HG02852 (cell line): Measurements from ENCODE around the gene GTF3C4.

Experiments used
- ATAC-seq: cut with Tn5 transposase; IDR thresholded peaks from one replicate; pipeline ENCODE4 v1.9.1; 2021; ENCODE audit warnings: mild to moderate bottlenecking, moderate library complexity; ENCODE audit not compliant: unreplicated experiment

Gene GTF3C4

DNA sequence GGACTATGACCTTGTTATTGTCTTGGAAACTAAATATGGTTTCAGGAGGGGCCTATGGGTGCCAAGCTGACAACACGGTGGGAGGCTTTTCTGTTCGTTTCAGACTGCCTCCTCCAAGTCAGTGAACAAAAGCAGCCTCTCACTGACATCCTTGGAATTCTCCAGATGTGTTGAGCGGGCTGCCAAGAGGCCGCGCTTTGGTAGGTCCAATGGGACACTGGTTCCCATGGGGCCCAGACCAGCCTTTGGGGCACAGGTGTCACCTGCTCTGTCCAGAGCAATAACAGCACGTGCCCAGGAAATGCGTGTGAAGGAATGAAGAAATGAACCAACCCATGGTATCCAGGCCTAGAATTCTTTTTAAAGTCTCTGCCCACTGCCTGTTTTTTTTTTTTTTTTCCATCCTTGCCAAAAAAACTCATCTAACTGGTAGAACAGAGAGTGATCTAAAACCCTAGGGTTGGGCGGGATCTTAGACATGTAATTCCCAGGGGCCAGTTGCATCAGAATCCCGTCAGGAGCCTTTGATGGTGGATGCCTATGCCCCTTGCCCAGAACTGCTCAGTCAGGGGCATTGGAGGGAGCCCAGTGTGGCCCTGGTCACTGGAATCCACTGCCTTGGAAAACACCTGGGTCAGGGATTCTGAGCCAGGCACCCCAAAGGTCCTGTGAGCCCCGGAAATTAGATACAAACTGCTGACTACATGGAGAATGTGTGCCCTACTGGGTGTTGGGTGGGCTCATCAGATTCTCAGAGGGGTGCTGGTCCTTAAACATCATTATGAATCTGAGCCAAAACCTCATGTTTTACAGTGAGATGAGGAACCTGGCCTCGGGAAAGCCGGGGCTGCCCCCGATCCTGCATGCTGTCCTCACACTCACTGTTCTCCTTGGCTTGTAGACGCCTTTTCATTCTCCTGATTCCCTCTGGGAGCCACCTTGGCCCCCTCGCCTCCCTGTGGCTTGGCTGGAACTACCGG lies 60.1 kb downstream of the GTF3C4 start:
- no peak for ATAC-seq

DNA sequence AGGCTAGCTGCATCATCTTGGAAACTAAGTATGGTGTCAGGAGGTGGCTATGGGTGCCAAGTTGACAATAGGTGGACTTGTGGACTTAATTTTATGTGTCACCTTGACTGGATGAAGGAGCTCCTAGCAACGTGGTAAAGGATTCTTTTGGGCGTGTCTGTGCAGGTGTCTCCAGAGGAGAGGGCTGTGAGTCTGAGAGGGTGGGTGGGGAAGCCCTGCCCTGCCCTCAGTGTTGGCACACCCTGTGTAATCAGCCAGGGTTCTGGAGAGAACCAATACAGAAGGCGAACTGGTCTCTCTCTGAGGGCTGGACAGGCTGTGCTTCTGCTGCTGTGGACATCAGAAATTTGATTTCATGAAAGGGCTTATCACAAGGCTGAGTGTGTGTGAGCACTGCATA lies 61.0 kb downstream of the GTF3C4 start:
- ATAC-seq, result no peak

DNA sequence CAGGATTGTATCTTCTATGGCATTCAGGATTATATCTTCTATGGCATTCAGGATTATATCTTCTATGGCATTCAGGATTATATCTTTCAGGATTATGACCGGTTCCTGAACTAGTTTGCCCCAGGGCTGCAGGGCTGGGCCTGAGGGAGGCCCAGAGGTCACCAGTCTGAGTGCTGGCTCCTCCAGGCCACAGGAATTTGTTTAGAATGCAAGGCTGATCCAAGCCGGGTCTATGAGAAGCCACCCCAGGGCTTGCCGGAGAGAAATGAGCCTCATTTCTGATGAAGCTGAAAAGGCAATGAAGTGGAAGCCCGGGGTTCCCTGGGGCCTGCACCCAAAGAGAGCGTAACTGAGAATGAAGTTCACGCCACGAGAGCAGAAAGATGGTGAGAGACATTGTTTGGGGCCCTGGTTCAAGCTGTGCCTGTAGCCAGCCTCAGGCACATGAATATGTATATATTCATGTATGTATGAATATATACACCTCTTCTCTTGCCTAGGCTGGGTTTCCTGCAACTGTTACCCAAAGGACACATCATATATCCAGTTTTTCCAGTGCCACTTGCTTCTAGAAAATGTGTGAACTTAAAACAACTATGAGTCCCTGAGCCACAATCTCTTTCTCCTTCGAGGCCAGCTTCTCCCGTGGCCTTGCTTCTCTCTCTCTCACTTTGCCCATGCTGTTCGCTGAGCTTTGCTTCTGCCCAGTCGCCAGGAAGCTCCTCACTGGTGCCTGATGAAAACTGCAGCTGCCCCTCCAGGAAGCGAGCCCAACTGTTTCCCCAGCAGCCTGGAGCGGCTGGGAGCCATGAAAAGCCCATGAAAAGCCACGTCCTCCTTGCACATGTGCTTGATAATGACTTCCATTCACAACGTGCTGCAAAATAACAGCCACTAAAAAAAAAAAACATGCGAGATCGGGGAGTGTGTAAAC lies 62.3 kb downstream of the GTF3C4 start:
- no peak for ATAC-seq

DNA sequence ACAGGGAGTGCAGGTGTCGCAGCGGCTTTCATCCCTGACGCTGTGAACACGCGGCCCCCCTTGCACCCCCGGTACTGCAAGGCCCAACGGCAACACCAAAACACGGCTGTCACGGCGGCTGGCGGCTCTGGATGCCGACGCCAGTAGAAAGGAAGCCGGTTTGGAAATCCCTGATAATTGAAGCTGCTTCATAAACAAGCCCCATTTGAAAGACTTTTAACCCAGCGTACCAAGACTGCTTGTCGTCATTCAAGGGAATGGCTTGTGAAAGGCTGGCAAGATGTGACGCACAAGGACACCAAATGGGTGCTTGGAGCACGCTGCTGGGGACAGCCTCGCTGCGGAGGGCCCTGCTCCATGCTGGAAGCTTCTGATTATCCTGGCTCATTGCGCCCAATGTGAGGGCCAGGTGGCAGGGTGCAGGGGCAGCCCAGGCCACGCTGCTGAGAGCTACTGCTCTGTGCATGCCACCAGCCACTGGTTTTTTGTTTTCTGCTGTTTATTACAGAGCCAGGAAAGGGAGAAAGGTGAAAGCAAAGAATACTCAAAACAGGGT lies 63.1 kb downstream of the GTF3C4 start:
- no peak for ATAC-seq

DNA sequence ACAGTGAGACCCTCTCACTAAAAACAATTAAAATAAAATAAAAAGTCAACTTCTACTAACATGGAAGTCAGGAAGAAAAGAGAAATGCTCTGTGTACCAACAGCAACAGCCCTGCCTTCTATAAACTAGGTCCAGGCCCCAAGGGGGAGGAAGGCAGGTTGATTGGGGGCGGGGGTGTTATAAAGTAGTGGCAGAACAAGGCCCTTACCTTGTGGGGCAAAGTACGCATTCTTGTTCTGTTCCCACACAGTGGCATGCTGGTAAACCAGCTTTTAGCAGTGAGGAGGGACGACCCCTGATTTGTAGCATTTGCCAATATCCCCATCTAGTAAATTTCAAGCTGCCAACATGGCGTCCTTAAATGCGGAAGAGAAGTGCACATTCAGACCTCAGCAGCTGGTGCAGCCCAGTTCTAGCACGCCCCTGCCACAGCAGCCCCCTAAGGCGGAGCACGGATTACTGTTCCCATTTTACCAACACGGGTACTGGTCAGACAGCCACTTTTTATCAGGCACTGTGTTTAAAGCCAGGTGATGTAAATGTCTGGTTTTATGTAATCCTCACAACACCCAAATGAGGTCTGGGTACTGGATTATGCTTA lies 69.5 kb downstream of the GTF3C4 start:
- ATAC-seq, result no peak

DNA sequence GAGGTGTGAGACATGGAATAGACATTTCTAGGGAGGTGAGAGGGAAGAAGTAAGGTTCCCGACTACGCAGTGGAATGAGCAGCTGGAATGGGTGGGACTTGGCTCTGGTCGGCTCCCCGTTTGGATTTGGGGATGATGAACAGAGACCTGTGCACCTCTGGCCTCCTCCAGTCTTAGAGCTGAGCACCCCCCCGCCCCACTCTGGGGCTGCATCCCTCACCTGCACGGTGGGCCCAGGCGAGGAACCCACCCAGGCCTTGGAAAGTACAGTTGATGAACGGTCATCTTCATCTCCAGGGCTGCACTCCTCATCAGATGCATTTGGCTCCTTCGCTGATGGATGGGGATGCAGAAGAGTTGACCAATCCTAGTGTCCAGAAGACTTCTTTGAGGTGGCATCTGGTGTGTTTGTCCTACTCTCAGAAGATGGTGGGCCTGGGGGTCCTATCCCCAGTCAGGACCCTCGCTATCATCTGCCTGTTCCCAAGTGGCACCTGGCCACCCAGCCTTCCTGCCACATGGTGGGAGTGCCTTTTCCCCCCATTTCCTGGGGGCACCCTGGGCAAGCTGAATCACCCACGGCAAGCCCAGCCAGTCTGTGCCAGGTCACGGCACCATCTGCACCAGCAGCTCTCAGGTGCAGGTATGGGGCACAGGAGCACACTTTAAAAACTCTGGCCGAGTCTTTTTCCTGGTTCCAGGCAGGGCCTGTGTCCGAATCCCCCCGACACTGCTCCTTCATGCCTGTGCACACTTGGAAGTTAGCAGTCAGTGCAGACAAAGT lies 70.5 kb downstream of the GTF3C4 start:
- ATAC-seq, result no peak

DNA sequence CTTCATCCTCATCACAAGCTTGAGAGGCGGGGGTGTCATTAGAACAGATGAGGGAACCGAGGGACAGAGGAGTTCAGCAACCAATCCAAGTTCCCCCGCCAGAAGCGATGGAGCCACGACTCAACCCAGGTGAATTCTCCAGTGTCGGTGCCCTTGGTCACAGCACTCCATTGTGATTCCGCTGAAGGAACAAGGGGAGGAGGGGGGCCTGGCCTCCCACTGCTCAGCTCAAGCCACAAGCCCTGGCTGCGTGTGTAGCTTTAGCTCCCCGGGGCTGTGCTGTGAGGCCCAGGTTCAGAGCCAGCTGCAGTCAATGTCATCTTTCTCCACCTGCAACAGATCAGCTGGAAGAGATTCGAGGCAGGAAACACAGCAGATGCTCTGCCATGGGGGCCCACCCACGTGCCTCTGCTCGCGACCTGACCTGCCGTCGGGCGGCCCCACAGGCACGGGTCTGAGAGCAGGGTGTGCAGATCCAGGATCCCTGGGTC lies 72.6 kb downstream of the GTF3C4 start:
- no peak for ATAC-seq

DNA sequence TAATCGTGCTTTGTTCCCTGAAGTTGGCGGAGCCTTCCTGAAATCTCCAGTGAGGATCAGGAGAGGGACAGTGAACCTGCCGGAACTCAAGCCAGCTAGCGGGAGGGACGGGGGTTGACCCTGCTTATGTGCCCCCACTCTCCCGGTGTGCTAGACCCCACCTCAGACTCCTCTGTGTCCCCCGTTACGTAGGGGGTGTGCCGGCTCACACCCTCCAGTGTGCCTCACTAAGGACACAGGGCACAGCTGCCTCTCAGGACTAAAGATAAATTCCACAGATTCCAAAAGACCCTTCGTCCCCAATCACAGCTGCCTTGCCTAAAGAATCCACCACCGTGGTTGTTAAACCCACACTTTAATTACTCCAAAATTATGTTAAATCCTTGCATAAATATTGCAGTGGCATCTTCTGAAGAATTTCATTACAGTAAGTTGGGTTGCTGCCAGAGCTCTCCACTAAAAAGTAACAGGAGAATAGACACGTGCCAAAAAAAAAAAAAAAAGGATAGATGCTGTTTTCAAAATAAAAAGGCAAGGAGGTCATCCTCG lies 73.7 kb downstream of the GTF3C4 start:
- no peak for ATAC-seq
